Stimulated activated CD8-positive, alpha-beta memory T cell treated with anti-CD3 and anti-CD28 coated beads, Interleukin-4, amount 100 ng/mL, for 1 hour (primary cell): ENCODE results near the gene NT5C3B.

Experiments
- DNase-seq, 2 donors: peaks; one replicate each; pipeline ENCODE4 v3.0.0-alpha.2; 2020; ENCODE audit warnings: low read depth in 2 of 2, low spot score in 1 of 2

The NT5C3B gene

DNA sequence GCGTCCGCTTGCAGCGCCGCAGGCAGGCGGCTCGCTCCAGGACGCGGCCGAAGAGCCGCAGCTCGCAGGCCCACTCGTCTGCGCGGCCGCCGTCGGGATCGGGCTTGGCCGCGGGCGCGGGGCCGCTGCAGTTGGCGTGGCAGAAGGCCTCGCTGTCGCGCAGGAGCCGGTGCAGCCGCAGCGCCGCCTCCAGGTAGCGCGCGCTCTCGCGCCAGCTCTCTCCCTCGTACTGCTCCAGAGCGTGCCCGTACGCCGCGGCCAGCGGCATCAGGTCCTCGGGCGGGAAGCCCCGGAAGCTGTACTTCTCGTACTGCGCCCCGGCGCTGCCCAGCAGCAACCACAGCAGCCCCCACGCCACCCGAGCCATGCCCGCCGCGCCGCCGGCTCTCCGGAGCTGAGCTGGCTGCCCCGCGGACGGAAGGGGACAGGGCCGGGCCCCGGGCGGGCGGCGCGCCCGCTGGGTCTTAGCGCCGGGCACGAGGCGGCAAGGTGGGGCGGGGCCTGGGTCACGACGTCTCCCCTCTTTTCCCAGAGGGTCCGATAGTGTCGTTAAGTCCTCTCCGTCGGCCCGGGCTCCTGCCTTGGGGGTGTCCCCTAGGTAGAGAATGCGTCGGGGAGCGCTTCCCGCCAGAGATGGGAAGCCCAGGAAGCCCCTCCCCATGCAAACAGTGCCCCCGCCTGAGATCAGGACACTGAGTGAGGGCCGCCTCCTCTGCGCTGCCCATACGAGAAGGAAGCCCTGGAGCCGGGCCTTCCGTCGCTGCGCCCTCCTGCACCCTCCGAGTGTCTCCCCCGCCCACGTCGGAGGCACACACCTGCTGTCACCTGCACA is 24.3 kb downstream of the NT5C3B start, which contains the start of gene P3H4:
Gene P3H4 (minus strand): TSS at position 401 of the 832 bp plus-strand sequence. CDS start 34 bp downstream, at position 367.
- peak; percentile 28 to 52 for DNase-seq

DNA sequence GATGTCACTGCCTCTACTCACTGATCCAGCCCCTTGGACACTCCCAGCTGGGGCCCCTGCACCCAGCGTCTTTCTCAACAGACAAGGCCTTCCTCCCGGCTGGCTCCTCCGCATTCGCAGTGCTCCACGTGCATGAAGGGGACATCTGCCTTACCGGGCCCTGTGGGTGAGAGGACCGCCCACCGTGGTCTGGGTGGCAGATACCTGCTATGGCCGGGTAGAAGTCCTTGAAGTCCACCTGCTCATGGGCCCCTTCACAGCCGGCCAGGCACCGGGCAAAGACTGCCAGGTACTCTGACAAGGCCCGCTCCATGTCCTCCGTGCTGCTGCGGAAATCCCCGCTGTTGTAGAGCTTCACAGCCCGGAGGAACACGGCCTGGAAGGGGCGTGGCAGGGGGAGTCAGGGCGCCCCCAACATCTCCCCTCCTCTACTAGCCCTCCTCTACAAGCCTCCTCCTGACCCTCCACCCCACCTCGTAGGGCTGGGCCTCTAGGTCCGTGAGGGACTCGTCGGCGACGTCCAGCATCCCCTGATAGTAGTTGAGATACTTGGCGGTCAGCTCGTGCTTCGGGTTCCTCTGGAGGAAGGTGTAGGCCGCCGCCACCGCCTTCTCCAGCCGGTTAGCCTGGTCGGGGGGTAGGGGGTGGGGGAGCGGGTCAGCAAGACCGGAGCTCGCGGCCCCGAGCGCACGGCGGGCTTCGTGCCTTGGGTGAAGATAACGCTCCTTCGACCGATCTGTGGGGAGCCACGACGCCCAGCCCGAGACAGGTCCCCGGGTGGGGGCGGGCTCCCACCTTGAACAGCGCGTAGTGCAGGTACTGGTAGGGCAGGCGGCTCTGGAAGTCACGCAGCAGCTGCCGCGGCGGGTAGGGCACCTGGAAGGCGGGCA is 25.1 kb downstream of the NT5C3B start:
- DNase-seq = no peak

DNA sequence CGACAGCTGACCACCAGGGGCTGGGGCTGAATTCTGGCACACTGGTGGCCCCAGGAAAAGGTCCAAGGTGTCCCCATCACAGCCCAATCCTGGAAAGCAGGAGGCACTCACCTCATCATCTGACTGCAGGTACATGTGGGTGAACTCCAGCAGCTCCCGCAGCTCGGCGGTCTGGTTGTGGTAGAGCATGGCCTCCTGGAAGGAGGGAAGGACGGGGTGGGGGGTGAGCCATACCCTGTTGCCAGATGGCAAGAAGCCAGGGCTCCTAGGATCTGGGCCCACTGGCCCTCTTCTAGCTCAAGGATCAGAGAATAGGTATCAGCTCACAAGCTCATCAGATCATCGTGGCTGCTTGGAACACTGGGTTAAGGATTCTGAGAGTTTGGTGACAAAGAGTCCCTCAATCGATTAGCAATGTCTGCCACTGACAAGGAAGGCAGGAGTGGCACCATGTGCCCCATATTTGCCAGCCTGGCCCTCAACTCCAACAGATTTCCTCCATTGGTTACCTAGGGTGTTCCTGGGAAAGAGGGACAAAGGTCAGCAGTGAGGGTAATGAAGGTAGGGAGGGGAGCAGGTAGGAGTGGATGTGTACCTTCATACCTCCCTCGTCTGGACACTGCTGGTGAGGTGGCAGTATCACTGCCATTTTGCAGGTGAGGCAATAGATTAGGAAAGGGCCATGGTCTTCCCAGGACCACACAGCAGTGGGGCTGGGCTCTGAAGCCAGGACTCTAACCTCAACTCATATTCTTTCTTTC is 29.2 kb downstream of the NT5C3B start:
- no peak for DNase-seq

DNA sequence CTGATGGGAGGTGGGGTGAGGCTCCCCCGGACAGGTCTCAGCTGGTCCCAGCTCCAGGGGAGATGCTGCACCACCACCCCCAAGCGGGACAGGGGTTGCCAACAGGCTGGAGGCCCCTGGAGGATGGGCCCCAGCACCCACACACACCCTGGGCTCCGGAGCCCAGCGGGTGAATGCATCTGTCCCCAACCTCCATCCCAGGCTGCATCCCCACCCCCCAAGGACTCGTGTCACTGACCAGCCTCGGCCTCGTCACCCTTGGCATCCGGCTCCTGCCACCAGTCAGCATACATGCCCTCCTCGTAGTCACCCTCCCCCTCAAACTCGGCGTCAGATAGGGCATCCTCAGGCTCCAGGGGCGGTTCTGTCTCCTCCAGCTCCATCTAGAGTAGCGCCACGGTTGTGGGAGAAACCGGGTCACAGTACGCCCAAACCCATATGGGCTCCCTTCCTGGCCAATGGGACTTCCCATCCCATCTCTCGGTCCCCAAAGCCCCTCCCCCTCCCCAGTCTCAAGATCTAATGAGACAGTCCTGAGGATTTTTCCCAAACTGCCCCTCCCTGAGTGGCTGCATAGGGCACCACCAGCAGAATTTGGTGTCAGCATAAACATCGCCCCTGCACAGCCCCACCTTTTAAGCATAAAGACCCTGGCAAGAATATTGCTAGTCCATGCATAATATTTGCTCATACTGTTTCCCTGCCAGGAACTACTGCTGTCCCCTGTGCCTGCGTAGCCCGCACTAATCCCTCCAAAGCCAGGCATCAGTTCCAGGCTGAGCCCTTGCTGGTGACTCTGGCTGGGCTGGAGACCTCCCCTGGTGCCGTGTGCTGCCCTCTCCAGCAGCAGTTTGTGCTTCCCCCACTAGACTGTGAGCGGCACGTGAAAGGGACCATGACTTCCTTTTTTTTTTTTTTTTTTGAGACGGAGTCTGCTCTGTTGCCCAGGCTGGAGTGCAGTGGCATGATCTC is 32.7 kb downstream of the NT5C3B start:
- no peak for DNase-seq

DNA sequence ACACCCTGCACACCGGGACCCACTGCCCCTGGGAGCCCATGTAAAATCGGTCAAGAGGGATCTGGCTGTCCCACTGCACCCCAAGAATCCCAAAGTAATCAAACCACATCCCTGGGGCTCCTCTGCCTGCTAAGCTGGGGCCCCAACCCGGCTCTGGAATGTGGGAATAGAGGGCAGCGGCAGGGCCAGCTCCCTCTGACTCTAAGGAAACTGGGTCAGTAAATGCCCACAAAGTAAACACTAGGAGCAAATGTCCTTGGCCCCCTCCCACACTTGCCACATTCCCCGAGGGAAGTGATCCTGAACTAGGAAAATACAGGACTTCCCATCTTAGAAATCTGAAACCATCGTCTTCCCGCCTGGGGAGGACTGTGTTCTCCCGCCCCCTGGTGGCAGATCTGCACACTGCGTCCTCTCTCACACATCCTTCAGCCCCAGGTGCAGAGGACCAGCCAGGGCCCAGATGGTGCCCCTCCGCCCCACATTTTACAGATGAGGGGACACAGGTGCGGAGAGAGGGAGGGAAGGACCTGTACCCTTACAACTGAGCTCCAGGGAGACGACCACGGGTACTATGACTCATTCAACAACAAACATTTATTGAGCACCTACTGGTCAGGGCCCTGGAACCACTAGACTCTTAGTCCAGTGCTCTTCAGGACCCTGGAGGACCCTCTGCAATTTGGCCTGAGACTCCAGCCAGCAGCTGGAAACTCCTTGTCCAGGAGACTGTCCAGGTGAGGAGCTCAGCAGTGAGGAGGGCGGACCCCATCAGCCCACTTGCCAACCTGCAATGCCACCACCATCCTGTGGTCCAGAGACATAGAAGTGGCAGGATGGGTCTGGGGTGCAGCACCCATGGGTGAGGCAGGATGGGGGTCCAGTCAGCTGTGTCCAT is 34.4 kb downstream of the NT5C3B start:
- peak; percentile 54 to 58 for DNase-seq

DNA sequence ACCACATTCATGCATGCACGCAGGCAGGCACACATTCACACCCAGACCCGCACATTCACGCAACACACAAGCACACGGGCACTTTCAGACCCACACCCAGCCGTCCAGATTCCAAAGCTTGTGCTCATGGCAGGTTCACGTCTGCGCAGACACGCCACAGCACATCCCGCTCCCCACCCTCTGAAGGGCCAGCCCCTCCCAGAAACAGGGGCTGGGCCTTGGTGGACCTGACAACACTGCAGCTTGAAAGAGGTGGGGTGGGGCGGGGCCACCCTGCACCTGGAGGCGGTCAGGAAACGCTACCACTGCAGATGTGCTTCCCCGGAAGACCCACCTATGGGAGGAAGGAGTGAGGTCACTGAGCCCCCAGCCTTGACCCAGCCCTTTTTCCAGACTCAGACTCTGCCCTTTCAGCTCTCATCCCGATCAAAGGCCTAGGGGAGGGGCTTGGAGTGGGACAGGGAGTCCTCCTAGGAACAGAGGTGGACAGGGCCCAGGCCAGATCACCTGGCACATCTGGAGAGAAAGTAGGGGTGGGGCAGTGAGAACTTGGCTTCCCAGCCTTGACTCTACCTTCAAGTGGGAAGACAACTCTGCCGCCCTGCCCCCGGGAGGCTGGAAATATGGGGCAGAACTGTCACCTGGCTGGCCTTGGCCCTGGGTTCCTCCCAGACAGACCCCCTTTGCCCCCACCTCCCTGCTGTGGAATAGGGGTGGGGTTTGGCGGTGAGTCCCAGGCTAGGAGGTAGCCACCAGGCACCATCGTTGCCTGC is 35.2 kb downstream of the NT5C3B start:
- DNase-seq = no peak

DNA sequence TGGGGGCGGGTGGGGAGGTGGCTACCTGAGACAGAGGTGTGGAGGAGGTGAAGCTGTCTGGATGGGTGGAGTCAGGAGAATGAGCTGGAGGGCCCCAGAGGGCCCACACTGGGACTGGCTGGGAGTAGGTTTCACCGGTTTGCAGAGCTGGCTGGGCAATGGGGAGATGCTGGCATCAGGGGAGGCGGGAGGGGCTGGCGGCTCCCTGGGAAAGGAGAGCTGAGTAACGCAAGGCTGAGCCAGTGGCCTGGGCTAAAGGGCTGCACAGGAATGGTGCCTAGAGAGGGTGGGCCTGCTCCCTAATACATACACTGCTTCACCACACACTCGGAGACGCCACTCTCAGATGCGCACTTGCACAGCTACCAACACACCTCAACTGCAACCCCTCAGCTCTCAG is 36.7 kb downstream of the NT5C3B start:
- no peak for DNase-seq

DNA sequence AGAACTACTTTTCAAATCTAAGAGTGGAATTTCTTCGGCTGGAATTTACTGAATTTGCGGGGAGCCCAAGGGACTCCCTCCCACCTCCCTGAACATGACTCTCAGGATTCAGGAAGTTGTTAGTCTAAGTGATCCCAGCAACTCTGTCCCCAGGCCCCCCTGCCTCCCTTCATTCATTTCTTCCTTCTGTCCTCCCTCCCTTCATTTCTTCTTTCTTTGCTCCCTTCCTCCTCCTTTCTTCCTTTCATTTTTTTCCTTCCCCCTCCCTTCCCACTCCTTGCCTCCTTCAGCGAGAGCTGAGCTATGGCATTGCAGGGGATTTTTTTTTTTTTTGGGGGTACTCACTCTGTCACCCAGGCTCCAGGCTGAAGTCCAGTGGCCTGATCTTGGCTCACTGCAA is 38.7 kb downstream of the NT5C3B start:
- no peak for DNase-seq

DNA sequence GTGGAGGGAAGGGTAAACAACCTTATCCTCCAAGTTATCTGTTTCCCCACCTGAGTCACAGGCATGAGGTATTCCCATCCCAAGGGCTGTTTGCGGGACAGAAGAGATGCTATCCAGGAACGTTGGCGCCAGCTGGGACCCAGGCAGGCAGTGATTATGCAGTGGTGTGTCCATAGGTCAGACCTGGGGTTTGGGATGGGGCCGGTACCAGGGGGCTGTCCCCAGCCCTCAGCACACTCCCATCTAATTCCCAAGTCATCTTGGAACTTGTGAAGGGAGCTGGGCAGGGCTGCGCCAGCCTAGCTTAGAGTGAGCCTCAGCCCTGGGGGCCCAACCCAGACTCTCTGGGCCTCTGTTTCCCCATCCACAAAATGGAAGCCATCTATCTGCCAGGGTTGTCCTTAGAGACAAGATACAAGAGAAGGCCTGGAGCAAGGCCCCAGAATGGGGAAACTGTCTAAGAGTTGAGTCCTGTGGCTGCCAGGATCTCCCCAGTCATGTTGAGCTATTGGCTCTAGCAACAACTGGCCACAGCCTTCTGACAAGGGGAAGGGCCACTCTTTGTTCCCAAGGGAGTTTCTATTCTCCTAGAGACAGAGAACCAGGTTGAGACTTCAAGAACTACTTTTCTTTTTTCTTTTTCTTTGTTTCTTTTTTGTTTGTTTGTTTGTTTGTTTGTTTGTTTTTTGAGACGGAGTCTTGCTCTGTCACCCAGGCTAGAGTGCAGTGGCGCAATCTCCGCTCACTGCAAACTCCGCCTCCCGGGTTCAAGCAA is 39.7 kb downstream of the NT5C3B start:
- DNase-seq = no peak

DNA sequence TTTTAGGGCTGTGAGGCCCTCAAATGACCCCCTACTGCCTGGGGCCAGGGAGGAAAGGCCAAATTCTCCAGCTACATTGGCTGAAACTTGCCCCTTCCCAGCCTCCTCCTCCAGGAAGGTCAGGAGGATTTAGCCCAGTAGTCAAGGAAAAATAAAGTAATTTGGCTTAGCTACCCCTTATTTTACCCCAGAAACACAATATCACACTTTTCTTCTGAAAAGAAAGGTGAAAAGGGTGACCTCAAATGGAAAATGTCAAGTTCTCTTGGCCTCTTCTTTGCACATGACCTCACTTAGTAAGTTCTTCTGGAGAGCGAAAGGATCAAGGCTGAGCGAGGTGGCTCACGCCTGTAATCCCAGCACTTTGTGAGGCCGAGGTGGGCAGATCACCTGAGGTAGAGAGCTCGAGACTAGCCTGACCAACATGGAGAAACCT is 41.5 kb downstream of the NT5C3B start:
- no peak for DNase-seq

DNA sequence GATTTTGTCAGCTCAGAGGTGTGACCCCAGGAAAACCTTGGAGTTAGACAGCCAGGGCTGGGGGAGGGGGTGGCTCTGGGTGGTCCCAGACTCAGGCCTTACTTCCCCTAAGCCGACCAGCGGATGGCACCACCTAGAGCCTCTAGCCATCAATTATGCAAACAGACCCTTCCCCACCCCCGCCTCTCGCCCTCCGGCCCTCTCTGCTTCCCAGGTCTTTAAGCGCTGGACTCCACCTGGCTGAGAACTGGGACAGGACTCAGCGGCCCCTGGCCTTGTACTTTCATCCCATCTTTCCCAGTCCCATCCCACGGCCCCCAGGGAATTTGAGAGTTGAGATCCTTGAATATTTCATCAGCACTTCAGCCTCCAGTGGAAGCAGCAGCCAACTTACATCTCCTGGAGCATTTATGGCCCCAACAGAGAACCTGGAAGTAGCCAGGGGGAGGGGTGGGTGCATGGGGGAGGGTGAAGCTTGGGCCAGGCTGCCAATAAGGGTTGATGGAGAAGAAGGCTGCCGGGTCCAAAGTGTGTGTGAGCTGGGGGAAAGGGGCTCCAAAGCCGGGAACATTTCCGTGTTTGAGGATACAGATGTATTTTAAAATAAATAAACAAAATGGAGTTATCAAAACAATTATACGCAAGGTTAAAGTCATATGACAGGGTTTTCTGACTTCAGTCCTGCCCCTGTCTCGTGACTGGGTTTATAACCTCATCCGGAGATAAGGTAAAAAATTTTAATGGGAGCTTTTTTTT is 42.1 kb downstream of the NT5C3B start:
- DNase-seq = no peak

DNA sequence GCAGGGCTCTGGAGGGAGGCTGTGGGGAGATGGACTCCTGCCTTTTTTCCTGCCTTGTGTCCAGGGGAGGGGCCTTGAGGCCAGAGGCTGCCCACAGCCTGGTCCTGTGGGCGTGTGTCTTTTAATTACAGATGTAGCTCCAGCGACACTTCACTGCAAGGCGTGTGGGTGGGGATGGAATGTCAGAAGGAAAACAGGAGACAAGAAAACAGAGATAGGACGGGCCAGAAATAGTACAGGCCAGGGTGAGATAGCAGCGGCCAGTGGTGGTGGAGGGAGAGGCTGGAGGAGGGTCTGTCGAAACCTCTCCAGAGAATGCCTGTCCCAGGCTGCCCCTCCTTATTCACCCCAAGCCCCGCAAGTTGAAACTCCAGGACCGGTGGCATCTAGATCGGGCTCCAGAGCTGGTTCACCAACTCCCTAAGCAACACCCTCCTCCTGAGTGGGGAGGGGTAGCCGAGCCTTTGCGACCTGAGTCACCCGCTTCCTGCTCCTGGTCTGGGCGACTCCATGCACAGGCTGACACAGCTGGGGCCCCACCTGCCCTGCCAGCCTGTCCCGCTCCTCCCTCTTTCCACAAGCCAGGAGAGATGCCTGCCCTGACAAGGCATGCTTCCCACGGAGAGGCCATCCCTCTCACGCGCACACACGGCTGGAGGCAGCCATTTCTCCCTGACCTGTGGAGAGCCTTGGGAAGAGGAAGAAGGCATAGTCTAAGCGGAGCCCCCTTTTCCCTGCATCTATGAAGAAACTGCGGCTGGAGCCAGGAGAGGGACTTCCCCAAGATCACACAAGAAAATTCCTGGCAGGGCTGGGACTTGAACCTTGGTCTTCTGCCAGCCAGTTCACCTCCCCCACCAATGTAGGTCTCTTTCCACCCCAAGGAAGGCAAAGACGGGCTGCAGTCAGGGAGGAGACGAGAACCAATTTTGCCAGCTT is 42.9 kb downstream of the NT5C3B start:
- DNase-seq = no peak

DNA sequence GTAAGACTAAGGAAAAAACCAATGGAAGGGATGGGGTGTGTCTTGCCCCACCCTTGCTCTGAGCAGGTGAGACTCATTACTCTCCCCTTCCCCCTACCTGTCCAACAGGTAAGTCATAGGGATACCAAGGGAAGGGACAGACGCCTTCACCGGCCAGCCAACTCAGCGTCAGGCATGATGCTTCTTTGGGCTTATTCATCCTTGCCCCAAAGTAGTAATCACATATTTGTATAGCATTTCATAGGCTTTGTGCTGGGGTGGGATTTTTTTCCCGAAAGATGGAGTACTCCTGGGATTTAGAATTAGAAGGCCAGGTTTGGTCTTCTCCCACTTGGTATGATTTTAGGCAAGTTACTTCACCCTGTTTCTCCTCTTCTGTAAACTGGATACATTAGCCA is 49.0 kb downstream of the NT5C3B start:
- DNase-seq = no peak

DNA sequence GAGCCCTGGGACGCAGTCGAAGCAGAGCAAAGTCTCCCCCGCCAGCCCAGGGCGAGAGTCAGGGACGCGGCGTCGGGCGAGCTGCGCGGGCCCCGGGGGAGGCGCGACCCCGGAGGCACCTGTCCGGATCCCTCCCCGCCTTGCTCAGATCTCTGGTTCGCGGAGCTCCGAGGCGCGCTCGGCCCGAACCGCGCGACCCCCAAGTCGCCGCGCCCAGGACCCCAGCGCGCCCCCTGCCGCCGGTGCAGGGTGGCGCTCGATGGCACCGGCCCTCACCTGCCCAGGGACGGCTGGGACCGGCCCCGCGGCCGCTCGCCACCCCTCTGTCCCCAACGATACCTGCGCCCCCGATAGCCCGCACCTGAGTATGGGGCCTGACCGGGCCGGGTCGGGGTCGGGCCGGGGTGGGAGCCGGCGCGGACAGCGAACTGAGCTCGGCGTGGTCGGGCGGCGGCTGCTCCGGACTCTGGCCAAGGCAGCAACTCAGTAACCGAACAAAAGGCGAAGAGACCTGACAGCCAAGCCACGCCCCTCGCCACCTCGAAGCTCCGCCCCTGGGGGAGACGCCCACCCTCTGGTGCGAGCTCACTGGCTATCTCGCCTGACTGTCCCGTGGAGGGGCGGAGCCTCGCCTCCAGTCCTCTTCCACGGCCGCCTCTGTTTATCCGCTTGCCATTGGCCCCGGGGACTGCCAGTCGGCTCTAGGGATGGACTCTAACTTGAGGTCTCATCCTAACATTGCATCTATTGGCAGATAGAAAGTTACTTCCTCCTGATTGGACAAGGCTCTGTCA is 49.6 kb downstream of the NT5C3B start, which contains the start of gene JUP:
Gene JUP (minus strand): TSS at position 485 of the 794 bp plus-strand sequence. CDS start 14,857 bp downstream, outside the sequence.
- peak; percentile 61 to 70 for DNase-seq

DNA sequence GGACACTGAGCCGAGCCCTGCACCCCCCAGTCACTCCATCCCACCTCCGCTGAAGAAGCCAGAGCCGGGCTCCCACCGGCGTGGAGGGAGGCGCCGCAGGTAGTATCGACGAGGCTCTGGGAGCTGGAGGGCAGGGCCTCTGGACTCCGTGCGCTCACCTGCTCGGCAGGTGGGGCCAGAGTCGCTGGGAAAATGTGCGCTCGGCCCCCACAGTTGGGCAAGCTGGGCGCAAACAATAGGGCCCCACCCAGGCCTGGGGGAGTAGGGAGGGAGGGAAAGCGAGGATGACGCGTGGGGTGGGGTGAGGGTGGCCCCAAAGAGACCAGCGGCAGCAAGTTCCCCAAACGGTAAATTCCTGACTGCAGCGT is 50.2 kb downstream of the NT5C3B start:
- DNase-seq = no peak
